WTC11 (cell line): ENCODE data around the gene NIF3L1.

Experiments used
- TEAD1 ChIP-seq: sonication (generic); formaldehyde crosslinking; IDR thresholded peaks from 2 replicates; pipeline ENCODE4 v1.8.0; 2022; ENCODE audit warnings: mild to moderate bottlenecking, missing genetic modification reagents
- ZNF416 ChIP-seq: fragments of 250-450 bp; sonication (Bioruptor Pico); IDR thresholded peaks from 2 replicates; pipeline ENCODE4 v1.9.0; 2021; ENCODE audit warnings: mild to moderate bottlenecking, inconsistent platforms

DNA sequence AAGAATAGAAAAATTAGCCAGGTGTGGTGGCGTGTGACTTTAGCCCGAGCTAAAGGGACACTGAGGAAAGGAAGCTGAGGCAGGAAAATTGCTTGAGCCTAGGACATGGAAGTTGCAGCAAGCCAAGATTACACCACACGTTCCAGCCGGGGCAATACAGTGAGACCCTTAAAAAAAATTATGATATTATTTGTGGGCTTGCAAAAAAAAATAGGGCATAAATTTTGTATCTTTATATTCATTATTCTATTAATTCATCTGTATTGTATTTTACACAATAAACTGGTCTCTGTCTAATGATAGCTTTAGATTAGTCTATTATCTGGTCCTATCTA lies 56.2 kb downstream of the NIF3L1 start:
- TF ChIP-seq ZNF416 (CRISPR knock-in tag) (no peak), TEAD1 (CRISPR knock-in tag) (no peak)
